A549 (cell line): ENCODE data around the gene FBXO34.

Source experiments
- CTCF ChIP-seq: fragments of >200 bp; sonication (Bioruptor Twin); formaldehyde crosslinking; IDR thresholded peaks from 3 replicates; pipeline ENCODE4 v1.5.1; 2016
- EP300 ChIP-seq, 2 experiments: fragments of >200 bp; sonication (Bioruptor Twin); formaldehyde crosslinking; IDR thresholded peaks; 2 replicates in 1 of 2; 3 replicates in 1 of 2; pipeline ENCODE4 v1.6.1; 2016 to 2017
- JUN ChIP-seq, 2 experiments: fragments of >200 bp; sonication (Bioruptor Twin); formaldehyde crosslinking; IDR thresholded peaks; 2 replicates in 1 of 2; 3 replicates in 1 of 2; pipeline ENCODE4 v1.6.1; 2016 to 2017
- RCOR1 ChIP-seq: fragments of 150-350 bp; IDR thresholded peaks from 2 replicates; pipeline ENCODE4 v1.6.1; 2014; ENCODE audit warnings: antibody characterized with exemption, low read length, low read depth
- REST ChIP-seq: fragments of 200-600 bp; sonication (generic); IDR thresholded peaks from 2 replicates; pipeline ENCODE4 v1.6.1; 2016; ENCODE audit warnings: antibody characterized with exemption, mild to moderate bottlenecking, moderate library complexity
- TF ChIP-seq, protein P1 (sequence below): IDR thresholded peaks from 2 replicates; pipeline ENCODE4 v1.6.1; 2012

DNA sequence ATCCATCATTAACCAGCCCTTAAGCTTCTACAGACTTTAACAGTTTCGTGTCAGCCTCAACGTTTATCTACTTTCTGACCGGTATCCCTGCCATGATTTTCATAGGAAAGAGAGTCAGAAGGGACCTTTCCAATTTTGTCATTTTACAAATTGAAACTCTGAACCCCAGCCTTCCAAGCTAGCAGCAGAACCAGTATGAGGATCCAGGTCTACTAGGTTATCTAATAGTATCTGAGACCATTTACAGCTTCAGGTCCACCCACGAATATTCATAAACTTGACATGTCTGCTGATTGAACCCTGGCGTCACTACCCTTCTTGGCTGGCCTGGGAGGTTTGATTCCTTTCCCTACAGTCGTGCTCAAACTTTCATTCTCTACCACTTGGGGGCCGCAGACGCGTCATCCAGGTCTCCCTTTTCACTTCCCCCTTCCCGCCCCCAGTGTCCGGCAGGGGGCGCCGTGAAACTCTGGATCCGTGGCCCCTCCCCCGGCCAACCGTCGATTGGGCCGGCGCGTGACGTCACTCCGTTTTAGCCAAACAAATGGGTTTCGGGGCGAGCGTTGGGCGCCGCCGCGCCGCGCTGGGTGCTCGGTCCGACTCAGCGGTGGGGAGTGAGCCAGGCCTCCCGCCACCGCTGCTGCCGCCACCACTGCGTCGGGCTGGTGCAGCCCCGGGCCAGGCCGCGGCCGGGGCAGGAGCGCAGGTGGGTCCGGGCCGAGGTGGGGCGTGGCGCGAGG is at the start of gene FBXO34:
- peak; percentile 99 for TF ChIP-seq CTCF
- TF ChIP-seq RCOR1 = no peak
- no peak for TF ChIP-seq REST
- TF ChIP-seq EP300 (IDR thresholded peaks at IDR 0.05) = no peak
- TF ChIP-seq, protein P1, sequence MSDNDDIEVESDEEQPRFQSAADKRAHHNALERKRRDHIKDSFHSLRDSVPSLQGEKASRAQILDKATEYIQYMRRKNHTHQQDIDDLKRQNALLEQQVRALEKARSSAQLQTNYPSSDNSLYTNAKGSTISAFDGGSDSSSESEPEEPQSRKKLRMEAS = peak; percentile 52
- peak; percentile 40 to 89; a peak in 4 of 5 replicates for TF ChIP-seq JUN (IDR thresholded peaks at IDR 0.05)
